GM18867 (cell line): ENCODE data around the gene HCN4.

Experiments used
- ATAC-seq: cut with Tn5 transposase; IDR thresholded peaks from one replicate; pipeline ENCODE4 v1.9.1; 2021; ENCODE audit warnings: mild to moderate bottlenecking, moderate library complexity; ENCODE audit not compliant: unreplicated experiment

HCN4 gene

DNA sequence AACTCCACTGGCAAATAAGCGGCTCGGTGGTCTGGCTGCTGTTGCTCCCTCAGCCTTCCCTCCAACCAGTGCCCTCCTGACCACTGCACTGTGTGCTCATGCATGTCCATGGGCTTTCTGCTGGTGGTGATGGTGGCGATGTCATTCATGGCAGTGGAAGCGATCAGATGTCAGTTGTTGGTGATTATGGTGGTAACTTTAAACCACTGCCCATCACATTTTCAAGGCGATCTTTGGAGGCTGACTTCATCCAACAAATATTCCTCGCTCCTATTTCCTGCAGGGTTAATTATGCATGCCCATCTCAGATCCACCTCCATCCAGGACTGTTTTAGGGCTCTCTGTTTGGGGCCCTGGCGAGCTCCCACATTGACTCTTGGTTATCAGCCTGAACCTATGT is 13.4 kb upstream of the HCN4 start:
- no peak for ATAC-seq

DNA sequence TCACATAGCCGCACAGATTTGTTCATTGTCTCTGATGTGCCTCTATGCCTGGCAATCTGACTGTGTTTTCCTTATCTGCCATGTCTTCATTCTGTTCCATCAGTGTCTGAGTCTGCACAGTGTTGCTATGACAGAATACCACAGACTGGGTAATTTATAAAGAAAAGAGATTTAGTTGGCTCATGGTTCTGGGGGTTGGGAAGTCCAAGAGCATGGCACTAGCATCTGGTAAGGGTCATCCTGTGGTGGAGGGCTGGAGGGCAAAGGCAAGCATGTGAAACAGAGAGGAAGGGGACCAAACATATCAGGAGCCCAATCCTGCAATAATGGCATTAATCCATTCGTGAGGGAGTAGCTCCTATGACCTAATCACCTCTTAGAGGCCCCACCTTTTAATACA is 11.9 kb upstream of the HCN4 start:
- ATAC-seq: no peak

DNA sequence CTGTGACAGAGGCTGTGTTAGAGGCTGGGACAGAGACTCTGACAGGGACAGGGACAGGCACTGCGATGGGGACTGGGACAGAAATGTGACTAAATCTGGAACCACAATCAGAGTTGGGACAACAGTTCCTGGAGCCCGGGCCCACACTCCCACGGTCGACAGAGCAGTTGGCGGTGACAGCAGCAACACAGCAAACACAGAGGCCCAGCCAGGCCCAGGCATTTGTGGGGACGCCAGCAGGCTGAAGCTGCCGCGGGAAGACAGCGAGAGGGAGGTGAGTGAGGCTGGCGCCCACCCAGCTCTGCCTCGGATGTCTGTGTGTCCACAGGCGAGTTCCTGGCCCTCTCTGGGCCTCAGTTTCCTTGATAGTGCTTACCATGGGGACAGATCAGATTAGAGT is 9.3 kb upstream of the HCN4 start:
- no peak for ATAC-seq

DNA sequence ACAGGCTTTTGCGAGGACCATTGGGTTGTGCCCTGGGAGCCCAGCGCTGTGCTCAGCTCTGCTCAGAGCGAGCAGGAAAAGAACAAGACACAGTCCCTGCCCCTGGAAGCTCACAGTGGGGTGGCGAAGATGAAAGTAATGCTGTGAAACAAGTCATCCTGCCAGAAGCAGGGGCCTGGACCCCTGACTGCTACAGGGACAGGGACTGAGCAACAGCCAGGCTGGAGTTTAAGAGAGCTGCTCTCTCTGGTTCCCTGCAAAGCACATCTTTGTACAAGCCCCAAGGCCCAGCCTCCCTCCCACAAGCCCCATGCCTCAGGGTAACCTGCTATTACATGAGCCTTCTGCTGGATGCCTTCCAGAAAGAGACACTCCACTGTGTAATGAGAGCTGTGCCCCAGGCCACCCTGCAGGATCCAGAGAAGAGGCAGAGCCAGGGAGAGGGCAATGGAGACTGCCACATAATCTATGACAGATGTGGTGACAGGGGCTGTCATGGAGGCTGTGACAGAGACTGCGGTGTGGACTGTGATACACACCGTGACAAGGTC is 7.1 kb upstream of the HCN4 start:
- ATAC-seq: no peak

DNA sequence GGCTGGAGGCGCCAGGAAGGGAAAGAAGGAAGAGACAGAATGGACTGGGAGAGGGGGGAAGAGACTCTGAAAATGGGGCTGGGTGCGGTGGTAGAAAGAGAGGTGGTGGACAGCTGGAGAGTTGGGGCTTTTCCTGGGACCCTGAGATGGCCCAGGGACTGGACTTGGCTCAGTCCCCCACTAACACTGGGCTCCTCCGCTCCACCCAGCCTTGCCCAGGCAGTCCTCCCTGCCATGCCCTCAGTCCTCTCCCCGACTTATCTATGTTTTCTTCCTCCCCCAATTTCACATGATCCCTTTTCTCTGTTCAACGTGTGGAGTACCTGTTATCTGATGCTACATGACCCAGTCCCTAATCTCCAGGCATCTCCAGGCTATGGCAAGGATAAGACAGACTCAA is 6.3 kb upstream of the HCN4 start:
- no peak for ATAC-seq

DNA sequence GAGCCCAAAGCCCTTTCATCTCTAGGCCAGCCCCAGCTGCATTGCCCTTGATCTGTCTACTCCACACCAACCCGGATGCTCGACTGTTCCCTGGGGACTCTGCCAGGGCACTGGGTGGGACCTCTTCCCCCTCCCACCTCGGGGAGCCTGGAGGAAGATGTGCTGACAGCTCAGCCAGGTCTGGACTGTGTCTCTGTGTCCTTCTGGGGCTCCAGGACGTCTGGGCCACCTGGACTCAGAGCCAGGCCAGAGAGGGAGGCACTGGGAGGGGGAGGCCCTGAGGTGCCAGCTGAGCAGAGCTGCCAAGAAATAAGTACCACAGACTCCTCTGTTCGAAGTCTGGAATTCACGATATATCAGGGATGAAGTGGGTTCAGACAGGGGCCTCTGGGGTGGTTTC is 5.8 kb upstream of the HCN4 start:
- no peak for ATAC-seq

DNA sequence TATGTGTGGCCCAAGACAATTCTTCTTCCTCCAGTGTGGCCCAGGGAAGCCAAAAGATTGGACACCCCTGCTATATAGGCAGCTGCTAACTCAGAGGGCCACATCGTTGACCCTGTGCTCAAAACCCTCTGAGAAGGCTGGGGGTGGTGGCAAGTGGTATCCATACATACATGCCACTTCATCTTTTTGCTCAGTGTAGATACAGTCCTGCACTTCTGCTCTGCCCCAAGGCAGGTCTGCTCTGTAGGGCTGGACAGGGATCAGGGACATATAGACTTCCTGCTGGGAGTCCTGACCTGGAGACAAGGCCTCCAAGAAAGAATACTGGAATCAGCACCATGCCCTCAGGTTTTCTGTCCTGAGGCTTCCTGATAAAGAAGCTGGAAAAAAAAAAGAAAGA is 4.5 kb upstream of the HCN4 start:
- ATAC-seq: no peak

DNA sequence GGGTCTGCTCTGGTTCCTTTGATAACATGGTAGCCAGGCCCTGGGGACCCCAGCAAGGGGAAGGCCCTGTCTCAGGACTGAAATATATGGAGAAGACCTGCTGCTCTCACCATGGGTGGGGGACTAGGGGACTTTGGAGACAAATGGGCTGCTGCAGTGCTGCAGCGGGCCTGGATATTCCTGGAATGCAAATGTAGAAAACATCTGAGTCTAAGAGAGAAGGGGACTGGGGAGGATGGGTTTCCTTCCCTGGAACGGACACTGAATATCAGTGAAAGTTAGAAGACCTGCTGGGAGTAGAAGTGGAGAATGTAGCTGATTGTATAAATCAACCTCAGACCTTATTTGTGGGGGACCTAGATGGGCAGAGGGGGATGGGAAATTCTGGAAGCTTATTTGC is 3.1 kb upstream of the HCN4 start:
- no peak for ATAC-seq

DNA sequence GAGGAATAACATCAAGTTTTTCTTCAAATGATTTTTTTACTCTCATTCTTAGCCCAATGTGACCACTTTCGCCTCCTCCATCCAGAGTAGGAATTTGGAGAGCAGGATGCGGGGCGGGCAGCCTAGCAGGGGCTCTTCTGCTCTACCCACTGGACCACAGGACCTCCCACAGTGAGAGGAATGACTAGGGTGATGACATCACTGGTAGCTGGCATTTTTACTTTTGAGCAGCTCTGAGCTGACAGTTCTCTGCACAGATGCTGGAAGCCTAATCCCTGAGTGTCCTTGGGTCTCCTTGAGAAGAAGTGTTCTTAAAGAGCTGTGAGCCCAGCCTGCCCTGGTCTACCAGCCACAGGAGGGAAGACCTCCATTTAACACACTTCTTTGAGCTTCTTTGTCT is 1.4 kb upstream of the HCN4 start:
- no peak for ATAC-seq

DNA sequence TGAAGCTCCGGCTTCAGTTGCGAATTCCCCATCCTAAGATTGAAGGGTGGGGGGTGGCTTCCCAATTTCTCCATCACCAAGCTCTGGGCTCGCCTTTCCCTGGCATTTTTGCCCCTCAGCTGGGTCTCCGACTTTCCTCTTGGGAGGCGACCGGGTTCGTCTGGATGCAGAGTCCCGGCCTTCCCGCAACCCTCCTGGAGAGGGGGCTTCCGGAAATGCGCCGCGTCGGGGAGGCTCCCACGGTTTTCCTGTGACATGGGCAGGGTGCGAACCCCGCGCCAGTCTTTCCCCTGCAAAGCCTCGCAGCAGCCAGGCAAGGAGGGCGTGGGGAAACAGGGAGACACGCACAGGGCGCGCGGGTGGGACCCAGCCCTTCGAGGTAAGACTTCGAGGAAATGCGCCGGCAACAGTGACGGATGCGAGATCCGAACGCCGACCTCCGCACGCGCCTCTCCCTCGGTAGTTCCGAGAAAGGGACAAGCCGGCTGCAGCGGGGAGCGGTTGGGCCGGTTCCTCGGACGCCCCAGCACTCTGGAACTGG is 466 bp upstream of the HCN4 start:
- no peak for ATAC-seq

DNA sequence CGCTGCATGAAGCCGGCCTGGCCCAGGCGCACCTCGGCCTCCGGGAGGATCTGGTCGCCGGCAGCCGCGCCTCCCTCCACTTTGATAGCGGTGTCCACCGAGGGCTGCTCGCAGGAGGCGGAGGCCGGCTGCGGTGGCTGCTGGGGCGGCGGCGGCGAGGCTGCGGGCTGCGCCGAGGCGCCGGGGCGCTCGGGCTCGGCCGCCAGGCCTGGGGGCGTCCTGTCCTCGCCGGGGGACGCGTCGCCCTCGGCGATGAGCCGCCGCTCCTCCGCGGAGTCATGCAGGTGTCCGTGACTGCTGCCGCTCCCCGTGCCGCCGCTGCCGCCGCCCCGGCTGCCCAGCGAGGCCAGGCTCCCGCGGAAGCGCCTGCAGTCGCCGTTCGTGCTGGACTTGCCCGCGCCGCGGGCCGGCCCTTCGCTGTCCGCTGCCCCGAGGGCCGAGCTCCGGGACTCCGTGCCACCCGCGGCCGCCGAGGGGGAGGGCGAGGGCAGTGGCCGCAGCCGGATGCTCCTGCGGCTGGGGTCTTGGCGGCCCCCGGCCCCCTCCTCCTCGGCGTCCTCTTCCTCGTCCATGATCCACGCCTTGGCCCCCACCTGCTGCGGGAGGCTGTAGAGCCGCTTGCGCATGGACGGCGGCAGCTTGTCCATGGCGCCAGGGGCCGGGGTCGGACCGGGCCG is 996 bp downstream of the HCN4 start:
- no peak for ATAC-seq

DNA sequence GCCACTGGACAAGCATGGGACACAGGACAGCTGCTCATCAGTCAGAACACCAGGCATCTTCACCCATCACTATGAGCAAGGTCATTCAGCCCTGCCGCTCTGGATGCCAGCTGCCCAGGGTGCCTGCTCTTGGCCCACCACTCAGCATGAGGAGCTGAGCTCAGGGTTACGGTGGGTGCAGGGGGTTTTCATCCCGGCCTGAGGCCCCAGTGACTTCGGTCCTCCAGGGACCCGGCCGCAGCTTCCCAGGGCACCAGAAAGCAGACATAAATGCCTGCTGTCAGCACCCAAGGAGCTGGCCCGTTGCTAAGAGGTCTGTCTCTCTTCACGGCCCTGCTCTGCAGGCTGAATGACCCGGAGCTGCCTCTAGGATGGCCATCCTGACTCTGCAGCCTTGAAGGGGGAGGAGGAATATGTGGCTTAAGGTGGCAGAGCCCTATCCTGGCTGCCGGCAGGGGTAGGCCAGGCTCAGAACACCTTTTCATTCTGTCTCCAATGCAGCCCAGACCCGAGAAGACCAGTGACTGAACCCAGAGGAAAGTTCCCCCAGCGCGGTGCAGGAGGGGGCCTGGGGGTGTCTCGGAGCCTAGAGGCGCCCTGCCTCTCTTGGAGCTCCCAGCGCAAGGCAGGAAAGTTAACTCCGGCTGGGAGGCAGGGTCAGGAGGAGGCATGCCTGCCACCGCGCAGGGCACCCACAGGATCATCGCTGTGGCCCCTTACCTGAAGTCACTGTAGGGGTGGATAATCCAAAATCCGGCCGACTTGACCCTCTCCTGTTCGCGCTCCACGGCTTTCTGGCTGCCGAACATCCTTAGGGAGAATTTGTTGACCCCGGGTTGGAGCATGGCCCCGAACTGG is 1.8 kb downstream of the HCN4 start:
- ATAC-seq: no peak

DNA sequence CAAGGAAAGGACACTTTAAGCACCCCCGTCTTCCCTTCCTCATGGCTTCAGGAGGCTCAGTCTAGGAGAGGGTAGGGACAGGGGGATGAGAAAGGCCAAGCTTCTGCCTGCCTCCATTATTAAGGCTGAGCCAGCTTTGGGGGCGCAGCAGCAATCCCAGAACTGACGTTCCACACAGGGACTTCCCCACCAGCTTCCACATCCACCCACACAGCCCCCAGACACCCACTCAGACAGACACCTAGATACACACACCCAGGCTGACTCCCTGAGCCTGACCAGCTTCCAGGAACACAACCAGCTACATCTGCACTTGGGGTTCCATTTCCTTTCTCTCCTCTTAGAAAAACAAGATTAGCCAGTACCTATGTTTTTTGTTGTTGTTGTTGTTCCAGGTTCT is 4.7 kb downstream of the HCN4 start:
- no peak for ATAC-seq

DNA sequence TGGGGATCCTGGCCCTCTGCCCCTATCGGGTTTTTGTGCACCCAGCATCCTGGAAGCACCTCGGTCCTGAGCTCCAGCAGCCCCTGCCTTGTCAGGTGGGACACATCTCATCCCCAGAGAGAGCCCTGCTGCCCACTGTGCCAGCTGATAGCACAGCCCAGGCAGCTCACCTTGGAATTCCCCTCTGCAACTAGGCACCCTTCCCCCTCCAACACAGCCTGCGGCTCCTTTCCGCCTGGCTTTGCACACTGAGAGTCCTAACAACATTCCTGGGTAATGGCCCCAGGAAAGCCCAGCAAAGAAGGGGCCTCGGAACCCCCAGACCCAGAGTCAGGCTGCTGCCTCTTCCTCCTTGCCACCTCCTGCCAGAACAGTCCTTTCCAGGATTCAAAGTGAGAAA is 5.9 kb downstream of the HCN4 start:
- no peak for ATAC-seq

DNA sequence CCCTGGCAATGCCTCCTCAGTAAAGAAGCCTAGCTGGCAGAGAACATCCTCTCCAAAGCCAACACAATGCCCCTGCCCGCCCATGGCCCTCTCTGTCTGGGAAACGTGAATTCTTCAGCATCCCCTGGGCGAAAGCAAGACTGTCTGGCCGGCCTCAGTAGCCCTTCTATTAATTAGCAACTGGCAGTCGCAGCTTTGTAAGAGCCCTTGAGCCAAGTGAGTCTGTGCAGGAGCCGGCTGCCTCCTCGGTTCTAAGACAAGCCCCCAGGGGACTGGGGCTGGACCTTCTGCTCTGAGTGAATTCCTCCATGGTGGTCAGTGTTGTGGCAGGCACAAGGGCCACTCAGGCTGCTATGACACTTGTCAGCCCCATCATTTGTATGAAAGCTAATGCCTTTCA is 7.4 kb downstream of the HCN4 start:
- no peak for ATAC-seq

DNA sequence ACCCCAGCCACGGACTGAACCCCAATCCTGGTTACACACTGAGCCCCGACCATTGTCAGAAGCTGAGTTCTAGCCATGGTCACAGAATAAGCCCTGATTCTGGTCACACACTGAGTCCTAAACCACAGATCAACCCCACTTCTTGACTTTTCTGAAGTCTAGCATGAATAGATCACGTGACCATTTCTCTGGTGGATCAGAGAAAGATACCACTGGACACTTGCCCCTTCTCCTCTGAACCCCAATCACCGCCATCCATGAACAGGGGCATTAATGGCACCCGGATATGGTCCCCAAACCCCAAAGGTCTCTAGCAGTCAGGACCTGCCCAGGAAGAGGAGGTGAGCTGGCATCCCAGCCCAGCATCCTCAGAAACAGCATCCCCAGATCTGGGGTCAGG is 9.1 kb downstream of the HCN4 start:
- ATAC-seq: no peak

DNA sequence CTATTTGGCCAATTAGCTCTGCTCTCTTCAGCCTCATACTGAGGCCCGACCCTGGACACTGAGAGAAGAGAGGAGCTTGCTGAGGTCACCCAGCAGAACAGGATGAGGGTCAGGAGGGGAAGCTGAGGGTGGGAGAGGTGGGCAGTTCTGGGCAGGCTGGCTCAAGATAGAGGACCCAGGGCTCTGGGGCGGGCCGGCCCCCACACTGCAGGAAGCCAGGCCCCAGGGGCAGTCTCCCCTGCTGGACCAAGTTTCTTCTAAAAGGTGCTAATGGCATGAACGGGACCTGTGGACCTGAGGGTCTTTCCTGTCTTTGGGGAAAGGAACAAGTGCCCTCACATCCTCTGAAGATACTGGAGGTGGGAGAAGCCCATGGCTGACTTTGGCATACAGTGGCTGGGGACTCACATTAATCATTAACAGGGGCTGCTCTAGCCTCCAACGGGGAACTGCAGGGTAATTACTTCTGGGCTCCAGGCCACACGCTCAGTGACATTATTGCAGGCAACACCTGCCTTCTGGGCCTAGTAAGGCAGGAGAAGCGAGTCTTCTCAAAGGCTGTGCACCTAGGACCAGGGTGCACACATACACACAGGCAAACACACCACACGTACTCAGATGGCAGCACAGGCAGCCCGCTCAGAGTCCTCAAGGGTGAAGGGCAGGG is 10.6 kb downstream of the HCN4 start:
- no peak for ATAC-seq

DNA sequence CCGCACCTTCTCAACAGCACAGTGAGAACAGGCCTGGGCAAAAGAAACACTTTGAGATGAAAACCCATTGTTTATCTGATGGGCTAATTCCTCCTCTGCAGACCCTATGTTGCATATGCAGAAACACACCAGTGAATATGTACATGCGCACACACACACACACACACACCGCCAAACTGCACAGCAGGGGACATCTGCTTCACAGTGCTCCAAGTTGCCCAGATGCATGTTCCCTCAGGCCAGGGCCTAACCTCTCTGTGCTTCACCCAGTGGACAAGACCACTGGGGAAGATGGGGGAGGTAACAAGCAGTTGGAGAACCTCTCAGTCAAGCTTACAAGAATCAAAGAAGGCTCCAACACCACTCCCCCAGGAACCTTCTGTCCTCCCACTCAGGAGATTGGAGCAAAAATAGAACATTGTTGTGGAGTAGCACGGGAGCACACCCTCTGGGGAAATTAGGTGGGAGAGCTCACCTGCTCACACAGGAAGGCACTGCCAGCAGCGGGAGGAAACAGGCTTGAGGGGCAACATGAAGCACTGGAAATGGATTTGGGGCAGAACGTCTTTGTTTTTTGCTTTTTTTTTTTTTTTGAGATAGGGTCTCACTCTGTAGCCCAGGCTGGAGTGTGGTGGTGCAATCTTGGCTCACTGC is 13.0 kb downstream of the HCN4 start:
- ATAC-seq: no peak

DNA sequence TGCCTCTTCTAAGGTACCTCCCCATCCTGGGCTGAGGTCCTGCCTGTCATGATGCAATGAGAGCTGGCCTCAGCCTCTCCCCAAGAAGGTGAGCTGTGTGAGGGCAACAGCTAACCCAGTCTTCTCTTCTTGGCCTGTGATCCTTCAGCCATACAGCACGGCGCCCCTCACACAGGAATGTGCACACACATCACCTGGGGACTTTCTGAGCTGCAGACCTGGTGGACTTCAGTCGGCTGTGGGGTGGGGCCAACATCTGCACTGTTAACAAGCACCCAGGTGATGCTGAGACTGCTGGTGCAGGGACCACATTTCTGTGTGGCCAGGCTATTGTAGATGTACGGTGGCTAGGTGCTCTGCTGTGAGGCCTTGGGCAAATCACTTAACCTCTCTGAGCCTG is 14.5 kb downstream of the HCN4 start:
- ATAC-seq: no peak

DNA sequence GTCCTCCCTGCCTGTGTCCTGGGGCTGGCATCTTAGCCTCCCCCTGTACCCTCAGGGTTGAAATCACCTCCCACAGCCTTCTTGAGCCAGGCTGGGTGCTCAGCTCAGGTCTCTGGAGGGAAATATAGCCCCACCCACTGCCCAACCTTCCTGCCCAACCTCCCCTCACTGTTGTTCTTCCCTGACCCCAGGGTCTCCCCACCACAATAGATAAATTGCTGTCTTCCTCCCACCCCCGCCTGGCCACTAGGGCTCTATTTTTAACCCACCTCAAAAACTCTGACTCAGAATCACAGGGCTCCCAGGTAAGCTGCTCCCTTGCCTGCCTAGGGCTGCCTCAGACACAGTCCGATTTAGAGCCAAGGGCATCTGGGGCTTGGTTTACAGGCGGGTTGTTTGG is 15.0 kb downstream of the HCN4 start:
- ATAC-seq: no peak

DNA sequence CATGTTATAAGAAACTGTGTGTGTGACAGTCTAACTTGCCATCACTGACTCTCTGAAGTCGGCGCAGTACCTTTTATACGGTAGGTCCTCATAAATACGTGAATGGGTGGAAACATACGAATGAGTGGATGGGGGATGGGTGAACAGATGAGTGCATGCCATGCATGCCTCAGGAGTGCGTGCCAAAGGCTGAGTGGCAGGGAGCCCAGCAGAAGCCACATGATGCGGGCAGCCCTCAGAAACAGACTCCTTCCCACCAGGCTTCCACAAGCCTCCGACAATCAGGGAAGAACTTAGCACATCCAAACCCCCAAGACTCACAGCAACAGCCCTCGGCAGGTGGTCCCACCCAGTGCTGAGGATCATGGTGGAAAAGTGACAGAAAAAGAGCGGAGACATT is 16.7 kb downstream of the HCN4 start:
- no peak for ATAC-seq
